ENCODE data around the gene OAT. TPM values are rescaled to one million over a fixed set of nuclear protein-coding genes. Genes with fewer than 3 reads are reported as not detected.

OAT gene
- total and polyA plus RNA-seq, 8 donors = 9.9 to 35.5 (median 20.5) TPM

DNA sequence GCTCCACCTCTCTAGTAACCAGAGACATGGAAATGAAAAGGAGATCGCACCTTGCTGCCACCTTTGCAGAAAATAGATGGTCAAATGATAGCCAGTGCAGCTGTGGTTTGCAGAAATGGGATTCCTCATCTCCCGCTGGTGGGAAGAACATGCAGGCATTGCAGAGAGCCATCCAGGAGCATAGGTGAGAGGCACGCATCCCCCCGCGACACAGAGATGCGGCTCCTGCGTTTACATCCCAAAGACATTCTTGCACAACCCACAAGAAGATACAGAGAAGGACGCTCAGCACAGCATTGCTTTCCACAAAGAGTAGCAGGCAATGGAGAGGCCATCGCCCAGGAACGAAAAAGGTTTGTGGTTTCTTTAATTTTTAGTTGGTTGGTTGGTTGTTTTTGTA lies 56.2 kb downstream of the OAT start:
- ATAC-seq (no peak), FAIRE-seq (no peak), DNase-seq (no peak)
- Histone ChIP-seq H3K27ac (no peak overlapping the region), H3K4me1 (no peaks in the 10 kb centered on the region), H3K4me3 (no peak overlapping the region), H3K9me3 (peaks cover 0 to 3% (median 0%) of the 10 kb centered on the region in 4 donors), H3K27me3 (peaks cover 0 to 3% (median 0%) of the 10 kb centered on the region in 4 donors), H3K36me3 (no peaks in the 10 kb centered on the region)
- 62 to 75% methylated on average over 10 of the region's 10 CpGs for WGBS, 2 donors
- TF ChIP-seq, protein P1, sequence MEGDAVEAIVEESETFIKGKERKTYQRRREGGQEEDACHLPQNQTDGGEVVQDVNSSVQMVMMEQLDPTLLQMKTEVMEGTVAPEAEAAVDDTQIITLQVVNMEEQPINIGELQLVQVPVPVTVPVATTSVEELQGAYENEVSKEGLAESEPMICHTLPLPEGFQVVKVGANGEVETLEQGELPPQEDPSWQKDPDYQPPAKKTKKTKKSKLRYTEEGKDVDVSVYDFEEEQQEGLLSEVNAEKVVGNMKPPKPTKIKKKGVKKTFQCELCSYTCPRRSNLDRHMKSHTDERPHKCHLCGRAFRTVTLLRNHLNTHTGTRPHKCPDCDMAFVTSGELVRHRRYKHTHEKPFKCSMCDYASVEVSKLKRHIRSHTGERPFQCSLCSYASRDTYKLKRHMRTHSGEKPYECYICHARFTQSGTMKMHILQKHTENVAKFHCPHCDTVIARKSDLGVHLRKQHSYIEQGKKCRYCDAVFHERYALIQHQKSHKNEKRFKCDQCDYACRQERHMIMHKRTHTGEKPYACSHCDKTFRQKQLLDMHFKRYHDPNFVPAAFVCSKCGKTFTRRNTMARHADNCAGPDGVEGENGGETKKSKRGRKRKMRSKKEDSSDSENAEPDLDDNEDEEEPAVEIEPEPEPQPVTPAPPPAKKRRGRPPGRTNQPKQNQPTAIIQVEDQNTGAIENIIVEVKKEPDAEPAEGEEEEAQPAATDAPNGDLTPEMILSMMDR (IDR thresholded peaks at IDR 0.05) = no peak
- intact Hi-C loops (cut with DNase I) = no loop called here

DNA sequence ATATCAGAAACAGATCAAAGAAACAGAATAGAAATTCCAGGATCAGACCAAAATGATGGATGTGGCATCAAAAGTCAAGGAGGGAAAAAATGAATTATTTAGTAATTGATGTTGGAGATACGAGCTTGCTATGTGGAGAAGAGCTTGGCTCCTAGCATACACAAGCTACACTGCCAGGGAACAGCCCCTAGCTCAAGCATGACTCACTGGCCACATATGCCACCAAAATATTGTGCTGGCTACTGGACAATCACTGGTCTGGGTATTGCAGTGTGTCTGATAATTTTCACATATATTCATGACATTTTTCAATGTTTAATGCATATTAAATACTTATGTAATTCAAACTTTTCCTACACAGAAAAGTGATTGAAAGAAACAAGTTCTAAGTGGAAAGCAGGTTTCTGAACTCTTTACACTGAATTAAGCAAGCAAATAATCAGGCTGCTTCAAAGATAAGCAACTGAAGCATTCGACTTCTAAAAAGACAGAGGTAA lies 59.3 kb downstream of the OAT start:
- FAIRE-seq = no peak
- intact Hi-C loops (cut with DNase I) = no loop called here
- no peak for ATAC-seq
- no peak for DNase-seq
- Histone ChIP-seq H3K36me3 (no peaks in the 10 kb centered on the region), H3K27me3 (peaks cover 0 to 3% (median 0%) of the 10 kb centered on the region in 4 donors), H3K9me3 (peaks cover 0 to 3% (median 0%) of the 10 kb centered on the region in 4 donors), H3K27ac (no peak overlapping the region), H3K4me3 (no peak overlapping the region), H3K4me1 (no peaks in the 10 kb centered on the region)
- 56 to 60% methylated on average over 2 of the region's 2 CpGs for WGBS, 2 donors
- TF ChIP-seq, protein P1 (IDR thresholded peaks at IDR 0.05) = no peak

DNA sequence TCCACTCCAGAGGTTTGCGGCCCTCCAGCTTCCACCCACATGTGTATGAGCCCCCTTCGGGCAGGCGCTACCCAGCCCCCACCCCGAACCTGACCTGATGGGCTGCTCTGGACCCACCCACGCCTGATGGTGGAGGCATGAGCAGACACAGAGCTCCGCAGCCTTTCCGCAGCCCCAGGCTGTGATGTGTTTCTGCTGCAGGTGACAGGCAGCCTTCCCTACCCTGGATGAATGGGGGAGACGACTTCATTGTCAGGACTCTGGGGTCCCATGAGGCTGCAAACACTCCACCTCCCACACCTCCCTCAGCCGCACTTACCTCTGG lies 61.2 kb downstream of the OAT start:
- intact Hi-C loops (cut with DNase I) = no loop called here
- WGBS, 2 donors = 41 to 53% methylated on average over 9 of the region's 9 CpGs

DNA sequence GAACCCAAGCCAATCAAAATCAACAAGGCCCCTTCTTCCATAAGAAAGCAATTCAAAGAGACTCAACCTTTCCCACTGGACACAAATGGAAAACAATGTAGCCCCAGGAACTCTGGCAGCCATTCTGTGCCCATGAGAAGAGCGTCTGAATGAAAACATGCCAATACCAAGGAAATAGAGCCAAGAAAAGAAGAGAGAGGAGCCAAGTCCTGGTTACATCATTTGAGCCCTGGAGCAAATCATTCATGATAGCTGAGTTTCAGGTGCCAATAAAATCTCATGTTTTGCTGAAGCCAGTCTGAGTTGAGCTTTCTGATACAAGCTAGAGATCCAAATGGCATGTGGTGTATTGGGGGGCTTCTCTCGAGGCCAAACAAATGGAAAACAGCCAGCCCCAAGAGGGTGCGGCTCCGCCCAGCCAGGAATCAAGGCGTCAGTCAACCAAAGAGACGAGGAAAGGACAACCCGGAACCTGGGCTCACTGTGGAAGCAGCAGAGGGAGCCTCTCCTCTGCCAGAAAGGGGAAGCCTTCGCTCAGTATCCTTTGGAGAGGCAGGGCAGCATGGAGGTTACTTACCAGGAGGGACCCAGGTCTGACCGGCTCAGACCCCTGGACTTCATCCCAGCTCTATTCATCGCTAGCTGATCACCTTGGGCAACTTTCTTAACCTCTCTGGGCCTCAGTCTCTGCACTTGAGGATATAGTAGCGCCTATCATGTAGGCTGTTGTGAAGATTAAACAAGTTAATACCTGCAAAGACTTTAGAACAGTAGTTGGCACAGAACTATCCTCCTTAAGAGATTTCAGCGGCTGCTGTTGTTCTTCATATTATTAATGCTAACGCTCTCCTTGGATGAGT lies 61.8 kb downstream of the OAT start:
- no peak for ATAC-seq
- Histone ChIP-seq H3K36me3 (no peaks in the 10 kb centered on the region), H3K27ac (no peak overlapping the region), H3K4me3 (no peak overlapping the region), H3K9me3 (peaks cover 0 to 3% (median 0%) of the 10 kb centered on the region in 4 donors), H3K4me1 (no peaks in the 10 kb centered on the region), H3K27me3 (peaks cover 0 to 3% (median 0%) of the 10 kb centered on the region in 4 donors)
- TF ChIP-seq, protein P1 (IDR thresholded peaks at IDR 0.05) = no peak
- intact Hi-C loops (cut with DNase I) = no loop called here
- no peak for FAIRE-seq
- DNase-seq = no peak
- 71 to 76% methylated on average over 13 of the region's 13 CpGs for WGBS, 2 donors

More for the DNA sequence above, 61.2 kb downstream of the OAT start:
- Histone ChIP-seq H3K9me3 (peaks cover 0 to 3% (median 0%) of the 10 kb centered on the region in 4 donors), H3K27me3 (peaks cover 0 to 3% (median 0%) of the 10 kb centered on the region in 4 donors), H3K27ac (no peak overlapping the region), H3K4me3 (no peak overlapping the region), H3K36me3 (no peaks in the 10 kb centered on the region), H3K4me1 (no peaks in the 10 kb centered on the region)
- FAIRE-seq = no peak
- ATAC-seq = no peak
- no peak for DNase-seq
- TF ChIP-seq, protein P1 (IDR thresholded peaks at IDR 0.05) = no peak
